Retina (tissue), 1 donor: ENCODE measurements around the gene FBXO36.
"Not testable (repeated sequence)": the region's sequence is repeated elsewhere in the genome, so short reads cannot be mapped to it uniquely, and the experiment has no call there.

Experiments
- DNase-seq: peaks from one replicate; pipeline ENCODE4 v3.0.0-alpha.2; 2016

Gene FBXO36

DNA sequence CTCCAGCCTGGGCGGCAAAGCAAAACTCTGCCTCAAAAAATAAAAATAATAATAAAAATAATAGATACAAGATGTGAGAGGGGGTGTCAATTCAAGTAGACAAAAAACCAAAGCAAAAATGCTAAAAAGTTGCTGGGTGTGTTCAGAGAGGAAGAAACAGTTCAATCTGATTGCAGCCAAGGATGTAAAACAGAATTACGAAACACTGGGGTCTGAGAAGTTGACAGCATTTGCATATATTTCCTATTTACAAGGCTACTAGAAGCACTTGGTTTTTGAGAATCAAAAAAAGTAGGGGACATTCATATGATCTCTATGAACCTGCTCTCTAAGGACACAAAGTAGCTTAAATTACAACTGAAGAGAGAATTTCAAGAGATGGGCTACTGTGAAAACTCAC, 8.1 kb upstream of the FBXO36 start:
- DNase-seq = no peak

DNA sequence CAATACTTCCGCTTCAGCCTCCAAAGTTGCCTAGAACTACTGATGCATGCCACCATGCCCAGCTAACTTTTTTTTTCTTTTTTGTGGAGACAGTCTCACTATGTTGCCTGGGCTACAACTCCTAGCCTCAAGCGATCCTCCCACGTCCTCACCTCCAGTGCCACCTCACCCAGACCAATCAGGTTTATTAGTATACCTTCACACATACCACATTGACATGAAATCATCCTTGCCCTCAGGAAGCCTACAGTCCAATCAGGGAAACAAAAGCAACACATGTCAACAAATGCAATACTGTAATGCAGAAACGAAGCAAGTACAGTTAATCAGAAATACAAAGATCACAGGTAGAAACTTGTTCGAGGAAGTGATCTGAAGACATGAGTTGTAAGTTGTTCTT, 4.5 kb upstream of the FBXO36 start:
- no peak for DNase-seq

DNA sequence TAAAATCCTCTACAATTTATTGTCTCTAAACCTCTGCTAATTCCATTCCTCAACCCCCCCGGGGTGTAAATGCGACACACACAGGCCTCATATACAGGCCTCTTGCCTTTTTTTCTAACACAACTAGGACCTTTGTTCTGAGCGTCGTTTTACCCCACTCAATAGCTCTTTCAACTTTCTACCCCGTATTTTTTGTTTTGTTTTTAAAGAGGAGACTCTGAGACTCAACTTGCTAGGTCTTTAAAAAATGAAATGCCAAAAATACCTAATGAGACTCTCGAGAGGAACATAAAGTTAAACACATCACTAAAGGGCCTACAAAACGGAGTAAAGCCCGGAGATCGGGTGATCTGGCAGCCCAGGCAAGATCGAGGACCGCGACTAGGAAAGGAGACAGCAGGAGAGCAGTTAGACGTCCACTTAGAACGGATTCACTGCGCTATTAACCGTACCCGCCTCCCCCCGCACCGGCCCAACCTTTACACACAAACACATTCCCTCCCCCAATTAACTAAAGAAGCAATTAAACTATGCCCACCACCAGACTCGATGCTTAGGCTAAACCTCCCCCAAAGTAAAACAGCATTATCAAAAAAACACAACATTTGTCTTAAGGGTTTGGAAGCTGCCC, 2.2 kb upstream of the FBXO36 start:
- DNase-seq = peak; percentile 43

DNA sequence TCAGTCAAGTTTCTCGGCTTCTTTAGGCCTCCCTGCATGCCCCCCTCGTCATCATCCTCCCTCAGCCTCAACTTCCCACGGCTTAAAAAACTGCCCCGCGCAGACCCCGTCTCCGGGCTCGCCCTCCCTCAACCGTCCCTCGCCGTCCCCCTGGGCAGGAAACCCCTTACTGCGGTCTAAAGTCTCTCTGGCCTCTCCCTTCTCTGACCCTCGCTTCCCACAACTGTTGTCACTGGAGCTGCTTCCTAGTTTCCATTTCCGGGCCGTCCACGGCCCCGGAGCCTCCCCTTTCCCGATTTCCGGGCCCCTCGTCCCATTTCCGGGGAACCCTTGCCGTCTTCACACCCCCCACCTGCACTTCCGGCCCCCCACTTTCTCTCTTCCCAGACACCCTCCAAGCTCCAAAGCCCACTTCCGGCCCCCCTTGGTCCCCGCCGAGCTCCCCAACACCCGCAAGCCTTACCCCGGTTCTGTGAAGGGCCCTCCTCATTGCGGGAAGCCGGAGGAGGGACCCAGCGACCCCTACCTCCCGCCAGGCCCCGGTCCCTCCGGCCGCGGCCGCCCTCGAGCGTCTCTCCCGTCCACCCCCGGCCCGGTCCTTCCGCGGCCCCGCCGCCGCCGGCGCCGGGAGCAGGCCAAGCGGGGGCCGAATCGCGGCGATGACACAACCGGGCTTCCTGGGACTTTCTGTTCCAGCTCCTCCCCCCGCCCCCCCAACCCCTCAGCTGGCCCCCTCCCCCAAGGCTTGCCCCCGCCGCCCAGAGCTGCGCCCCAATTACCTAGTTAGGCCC, 1.0 kb upstream of the FBXO36 start:
- DNase-seq = peak; percentile 80

DNA sequence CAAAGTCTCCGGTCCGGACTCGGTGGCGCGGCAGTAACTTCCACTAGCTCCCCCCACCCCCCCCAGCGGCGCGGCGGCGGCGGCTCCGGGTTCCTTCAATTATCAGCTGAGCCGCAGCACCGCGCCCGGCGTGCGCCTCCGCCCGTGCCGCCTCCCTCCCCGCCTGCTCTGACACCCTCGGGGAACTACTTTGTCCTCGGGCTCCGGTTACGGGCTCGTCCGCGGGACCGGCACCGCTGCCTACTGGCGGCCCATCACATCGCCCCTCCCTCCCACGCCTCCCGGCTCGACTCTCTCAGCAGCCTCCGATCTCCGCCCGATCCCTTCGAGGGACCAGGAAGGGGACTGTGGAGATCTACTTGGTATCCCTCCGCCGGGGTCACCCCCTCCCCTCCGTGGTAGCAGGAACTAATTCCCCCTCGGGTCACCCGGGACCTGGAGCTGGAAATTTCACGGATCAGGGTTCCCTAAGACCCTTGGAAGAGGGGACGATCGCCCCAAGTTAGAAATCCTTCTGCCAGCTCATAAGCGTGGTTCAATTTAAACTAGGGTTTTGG, 333 bp upstream of the FBXO36 start, which contains the start of gene TRIP12:
TSS of gene TRIP12 (minus strand) at position 118 of the 557 bp plus-strand sequence. CDS start 41,930 bp downstream, outside the sequence.
- DNase-seq = peak; percentile 100

DNA sequence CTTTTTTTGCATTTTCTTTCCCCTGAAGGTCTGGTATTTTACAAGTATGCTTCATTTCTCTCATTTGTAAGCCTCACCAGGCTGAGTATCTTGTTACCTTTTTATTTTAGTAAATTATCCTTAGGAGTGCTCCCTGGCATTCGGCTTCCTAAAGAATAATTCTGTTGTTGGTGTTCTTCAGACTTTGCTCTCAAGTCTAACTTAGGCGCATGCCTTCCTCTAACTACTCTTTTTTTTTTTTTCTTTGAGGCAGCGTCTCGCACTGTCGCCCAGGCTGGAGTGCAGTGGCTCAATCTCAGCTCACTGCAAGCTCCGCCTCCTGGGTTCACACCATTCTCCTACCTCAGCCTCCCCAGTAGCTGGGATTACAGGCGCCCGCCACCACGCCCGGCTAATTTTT, 2.2 kb downstream of the FBXO36 start:
- DNase-seq = not testable (repeated sequence)

DNA sequence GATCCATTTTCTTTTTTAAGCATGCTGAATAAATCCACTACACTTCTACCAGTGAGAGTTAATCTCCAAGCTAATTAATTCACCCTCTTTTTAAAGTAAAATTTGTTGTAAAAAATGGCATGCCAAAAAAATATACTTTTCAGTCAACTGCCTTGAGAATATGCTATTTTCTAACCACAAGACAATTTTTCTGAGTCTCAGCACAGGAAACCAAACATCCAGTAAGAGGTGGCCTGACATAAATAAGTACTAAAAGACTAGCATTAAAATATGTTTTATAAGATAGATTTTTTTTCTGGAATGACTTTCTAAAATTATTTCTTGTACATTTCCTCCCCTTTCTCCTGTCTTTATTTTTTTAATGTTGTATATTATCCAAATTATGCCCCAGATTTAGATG, 2.9 kb downstream of the FBXO36 start:
- DNase-seq = no peak

DNA sequence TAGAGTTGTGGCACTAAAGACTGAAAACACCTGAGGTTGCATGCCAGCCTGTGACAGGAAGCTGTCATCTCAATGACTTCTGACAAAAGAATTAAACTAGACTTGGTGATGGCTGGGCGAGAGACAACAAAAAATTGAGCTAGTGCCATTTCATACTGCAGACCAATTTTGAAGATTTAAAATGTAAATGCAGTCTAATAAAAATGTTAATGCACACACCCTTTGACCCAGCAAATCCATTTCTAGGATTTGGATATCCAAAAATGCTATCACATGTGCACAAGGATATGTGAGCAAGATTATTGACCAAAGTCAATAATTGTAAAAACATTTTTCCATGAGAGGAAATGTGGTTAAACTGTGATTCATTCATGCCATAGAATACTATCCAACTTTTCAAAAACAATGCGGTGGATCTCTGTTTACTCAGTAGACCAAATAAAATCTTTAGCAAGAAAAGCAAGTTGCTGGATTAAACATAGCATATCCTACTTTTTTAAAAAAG, 5.6 kb downstream of the FBXO36 start:
- no peak for DNase-seq

DNA sequence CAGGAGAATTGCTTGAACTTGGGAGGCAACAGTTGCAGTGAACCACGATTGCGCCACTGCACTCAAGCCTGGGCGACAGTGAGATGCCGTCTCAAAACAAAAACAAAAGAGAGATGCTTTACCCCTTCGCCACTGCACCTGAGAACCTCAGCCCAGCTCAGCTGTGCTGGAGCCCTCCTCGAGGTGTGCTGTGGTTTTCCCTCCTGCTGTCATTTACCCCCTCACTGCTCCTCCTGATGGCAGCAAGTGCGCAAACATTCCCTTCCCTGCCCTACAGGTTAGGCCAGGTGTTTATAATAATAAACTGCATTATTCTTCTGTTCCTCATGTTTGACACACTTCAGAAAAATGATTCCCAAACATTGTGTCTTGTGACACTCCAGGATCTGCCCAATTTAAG, 8.4 kb downstream of the FBXO36 start:
- no peak for DNase-seq

DNA sequence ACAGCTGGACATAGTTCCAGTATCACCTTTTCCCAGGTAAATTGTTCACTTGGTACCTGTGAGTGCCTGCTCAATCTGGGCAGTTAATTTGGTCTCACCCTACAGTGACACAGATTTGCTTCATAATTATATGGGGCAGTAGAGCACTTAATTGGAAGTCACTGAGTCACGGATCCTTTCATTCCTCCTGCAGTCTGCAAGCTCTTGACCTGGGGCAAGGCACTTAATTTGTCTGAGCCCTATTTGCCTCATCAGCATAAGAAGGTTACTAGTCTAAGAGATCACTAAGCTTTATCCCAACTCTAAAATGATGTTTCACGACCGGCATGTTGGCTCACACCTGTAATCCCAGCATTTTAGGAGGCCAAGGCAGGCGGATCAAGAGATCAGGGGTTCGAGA, 8.9 kb downstream of the FBXO36 start:
- no peak for DNase-seq

DNA sequence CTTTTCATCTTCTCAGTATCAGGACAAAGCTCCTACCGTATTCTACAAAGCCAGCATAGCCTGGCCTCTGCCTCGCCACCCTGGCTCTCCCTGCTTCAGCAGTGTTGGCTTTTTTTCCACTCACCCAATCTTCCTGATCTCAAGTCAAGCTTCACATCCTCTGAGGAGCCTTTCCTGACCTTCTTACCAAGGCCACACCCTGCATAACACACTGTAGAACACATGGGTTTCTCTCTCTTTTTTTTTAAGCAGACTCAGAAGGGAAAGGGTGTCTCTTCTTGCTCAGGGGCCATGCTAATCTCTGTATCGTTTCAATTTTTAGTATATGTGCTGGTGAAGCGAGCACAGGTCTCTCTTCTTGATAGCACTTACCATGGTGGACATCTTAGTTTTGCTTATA, 15.2 kb downstream of the FBXO36 start:
- DNase-seq = no peak

DNA sequence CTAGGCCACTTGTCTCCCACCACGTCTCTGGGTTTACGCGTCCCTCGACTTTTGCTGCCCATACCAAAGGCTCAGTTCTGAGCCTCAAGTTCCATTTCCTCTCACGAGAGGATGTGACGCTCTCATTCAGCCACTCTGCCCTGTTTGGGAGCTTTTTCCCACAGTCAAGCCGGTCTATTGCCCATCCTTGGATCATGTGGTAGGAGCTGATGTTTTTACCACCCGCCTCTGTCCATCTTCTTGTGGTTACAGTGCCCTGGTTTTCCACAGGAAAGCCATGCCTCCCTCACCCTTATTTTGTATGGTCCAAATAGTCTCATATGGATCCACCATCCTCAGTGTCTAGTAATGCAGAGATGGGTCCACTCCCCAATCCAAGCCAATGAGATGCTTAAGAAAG, 20.4 kb downstream of the FBXO36 start:
- DNase-seq = no peak

DNA sequence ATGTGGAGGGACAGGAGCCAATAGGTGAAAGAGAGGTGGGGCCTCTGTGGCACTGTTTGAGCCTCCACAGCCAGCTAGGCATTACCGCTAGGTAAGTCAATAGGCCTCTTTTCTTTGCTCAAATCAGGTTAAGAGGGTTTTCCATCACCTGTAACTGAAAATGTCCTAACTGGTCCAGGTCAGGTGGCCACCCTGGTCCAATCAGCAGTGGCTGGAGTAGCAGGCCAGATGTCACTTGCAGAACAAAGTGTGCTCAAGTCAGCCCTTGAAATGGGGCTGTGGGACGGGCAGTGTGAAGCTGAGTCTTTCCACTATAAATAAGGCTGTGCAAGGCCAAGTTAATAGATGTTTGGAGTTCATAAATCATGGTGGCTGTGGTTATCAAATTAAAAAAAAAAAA, 20.9 kb downstream of the FBXO36 start:
- no peak for DNase-seq

DNA sequence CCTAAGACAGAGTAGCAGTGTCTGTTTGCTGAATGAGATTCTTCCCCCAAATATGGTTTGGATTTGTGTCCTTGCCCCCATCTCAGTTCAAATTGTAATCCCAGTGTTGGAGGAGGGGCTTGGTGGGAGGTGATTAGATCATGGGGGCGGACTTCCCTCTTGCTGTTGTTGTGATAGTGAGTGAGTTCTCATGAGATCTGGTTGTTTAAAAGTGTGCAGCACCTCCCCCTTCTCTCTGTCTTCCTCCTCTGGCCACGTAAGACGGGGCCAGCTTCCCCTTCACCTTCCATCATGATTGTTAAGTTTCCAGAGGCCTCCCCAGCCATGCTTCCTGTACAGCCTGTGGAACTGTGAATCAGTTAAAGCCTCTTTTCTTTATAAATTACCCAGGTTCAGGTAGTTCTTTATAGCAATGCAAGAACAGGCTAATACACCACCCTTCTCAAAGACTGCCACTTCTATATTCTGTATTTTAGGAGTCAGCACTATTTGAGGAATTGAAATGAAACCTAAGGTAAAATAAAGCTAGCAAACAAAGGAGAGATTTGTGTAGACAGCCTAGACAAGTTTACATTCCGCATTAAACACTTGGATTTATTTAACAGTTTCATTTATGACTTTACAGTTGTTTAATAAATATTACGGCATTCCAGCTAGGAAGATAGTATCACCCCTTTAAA, 21.6 kb downstream of the FBXO36 start:
- no peak for DNase-seq

DNA sequence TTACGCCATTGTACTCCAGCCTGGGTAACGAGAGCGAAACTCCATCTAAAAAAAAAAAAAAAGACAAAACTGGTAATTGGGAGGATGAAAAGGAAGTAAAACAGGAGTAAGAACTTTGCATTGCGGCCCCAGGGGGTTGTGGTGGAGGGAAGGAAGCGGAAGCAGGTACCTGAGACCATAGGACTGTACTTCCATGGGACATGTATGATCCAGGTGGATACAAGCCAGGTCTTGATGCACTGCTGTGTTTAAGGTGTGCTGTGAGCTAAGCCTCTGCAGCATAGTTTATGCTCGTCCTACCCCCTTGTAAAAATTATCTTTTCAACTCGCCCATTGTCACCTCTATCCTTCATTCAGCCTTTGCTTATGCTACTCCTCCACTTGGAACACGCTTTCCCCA, 23.7 kb downstream of the FBXO36 start:
- no peak for DNase-seq

DNA sequence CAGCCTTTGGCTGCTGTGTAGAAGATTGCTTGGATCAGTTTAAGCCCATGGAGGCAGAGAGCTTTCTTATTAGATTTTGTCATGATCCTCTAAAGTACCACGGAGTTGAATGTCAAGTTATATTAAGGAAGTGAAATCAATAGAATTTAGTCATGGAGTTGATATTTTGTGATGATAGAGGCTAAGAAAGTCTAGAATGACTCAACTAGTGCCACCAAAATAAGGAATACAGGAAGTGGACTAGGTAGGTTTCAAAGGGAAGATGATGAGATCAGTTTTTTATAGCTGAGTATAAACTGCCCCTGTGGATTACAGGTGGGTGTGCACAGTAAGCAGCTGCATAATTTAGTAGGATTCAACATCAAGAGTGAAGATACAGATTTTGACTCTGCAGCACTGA, 25.2 kb downstream of the FBXO36 start:
- no peak for DNase-seq

DNA sequence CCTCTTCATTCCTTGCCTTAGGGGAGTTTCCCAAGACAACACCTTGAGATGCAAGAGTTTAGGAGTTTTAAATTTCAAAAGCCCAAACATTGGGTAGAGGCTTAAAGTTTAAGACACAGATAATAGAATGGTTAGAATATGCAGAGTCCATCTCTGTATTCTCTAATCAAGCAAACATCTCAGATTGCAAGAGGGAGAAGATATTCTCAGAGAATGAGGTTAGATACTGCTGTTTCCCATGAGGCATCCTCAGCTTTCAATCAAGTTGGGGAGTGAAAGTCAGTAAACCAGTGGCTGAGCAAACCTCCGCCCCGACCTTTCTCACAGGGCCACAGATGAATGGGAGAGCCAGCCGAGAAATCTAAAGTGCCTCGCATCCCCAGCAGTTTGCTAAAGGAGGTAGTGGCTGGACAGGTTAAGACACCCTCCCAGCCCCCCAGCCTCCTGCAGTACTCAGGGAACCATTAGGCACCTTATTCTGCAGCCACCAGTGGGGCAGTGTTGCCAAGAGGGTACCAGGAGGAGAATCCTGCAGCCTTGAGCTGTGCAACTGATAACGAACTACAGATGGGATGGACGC, 30.0 kb downstream of the FBXO36 start:
- no peak for DNase-seq

DNA sequence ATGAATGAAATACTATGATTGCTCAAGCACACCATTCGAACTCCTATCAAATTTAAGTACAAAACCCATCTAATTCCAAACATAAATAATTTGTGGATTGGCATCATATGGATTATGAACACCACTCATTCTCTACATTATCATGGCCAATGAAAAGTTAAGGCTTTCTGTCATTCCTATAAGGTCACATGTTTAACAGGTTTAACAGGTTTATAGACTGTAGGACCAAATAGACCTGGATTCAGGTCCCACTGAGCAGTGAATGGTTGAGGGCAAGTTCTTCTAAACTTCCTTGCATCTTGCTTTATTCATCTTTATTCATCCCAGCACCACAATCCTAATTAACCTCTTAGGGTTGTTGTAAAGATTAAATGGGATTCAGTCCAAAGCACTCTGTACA, 33.4 kb downstream of the FBXO36 start:
- no peak for DNase-seq

DNA sequence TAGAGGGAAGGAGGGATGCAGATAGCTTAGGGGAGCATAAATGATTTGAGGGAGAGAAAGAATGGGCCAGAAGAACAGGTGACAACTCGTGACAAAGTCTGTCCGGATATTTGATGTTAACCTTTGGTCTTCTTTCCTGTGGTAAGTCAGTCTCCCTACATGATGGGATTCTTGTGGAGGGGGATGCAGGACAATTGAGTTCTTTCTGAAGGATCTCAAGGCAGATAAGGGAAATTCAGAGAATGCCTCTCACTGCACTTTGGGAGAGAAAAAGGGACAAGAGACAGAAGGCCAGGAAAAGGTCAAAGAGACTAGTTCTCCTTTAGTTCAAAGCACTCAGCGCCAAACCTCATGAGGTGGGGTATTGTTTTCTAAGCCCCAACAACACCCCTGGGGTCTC, 34.2 kb downstream of the FBXO36 start:
- DNase-seq = no peak

DNA sequence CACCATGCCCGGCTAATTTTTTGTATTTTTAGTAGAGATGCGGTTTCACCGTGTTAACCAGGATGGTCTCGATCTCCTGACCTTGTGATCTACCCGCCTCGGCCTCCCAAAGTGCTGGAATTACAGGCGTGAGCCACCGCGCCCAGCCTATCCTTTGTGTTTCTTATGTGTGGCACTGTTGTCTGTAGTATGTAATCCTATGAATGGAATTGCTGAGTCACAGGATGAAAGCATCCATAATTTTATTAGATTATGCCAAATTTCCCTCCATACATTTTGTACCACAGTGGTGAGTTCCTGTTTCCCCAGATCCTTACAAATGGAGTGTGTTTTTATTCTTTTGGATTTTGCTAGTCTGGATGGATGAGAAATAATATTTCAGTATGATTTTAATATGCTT, 41.3 kb downstream of the FBXO36 start:
- not testable (repeated sequence) for DNase-seq

DNA sequence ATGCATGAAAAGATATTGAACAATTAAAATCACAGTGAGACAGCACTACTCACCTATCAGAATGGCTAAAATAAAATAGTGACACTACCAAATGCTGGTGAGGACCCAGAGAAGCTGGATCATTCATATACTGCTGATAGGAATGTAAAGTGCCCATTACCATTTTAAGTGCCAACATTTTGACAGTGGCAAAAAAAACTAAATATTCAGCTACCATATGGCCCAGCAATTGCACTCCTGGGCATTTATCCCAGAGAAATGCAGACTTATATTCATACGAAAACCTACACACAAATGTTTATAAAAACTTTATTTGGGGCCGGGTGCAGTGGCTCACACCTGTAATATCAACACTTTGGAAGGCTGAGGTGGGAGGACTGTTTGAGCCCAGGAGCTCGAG, 47.6 kb downstream of the FBXO36 start:
- DNase-seq = no peak

DNA sequence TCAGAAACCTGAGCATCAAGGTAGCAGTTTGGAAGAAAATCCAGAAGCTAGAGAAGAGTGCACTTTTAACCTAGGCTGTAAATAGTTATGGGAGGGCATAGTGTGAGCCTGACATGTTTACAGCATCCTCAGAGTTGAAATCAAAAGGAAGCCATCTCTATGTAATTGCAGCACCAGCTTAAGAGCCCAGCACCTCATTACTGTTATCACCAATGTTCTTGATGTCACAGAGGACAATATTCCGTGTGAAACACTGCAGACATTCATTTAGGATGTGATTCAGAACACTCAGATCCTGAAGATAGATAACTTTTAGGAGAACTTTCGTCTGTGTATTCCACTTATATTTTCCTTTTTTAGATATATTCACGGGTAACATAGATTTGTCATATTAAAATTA, 48.1 kb downstream of the FBXO36 start:
- no peak for DNase-seq

DNA sequence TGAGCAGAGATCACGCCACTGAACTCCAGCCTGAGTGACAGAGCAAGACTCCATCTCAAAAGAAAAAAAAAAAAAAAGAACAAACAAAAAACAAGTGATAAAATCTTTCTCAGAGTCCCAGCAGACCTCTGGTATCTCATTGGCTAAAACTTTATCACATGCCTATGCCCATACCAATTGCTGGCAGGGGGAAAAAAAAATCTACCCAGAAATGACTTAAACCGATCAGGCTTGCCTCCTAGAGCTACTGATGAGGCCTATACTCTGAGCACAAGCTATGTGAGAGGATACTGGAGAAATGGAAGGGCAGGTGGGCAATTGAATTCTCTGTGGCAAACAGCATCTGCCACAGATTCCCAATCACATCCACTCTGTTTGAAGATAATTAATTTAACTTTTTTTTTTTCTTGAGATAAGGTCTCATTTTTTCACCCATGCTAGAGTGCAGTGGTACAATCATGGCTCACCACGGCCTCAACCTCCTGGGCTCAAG, 49.0 kb downstream of the FBXO36 start:
- no peak for DNase-seq
